ENCODE data around the gene POLDIP3.
"Not testable (repeated sequence)": the region's sequence is repeated elsewhere in the genome, so short reads cannot be mapped to it uniquely, and the experiment has no call there.

POLDIP3 gene

DNA sequence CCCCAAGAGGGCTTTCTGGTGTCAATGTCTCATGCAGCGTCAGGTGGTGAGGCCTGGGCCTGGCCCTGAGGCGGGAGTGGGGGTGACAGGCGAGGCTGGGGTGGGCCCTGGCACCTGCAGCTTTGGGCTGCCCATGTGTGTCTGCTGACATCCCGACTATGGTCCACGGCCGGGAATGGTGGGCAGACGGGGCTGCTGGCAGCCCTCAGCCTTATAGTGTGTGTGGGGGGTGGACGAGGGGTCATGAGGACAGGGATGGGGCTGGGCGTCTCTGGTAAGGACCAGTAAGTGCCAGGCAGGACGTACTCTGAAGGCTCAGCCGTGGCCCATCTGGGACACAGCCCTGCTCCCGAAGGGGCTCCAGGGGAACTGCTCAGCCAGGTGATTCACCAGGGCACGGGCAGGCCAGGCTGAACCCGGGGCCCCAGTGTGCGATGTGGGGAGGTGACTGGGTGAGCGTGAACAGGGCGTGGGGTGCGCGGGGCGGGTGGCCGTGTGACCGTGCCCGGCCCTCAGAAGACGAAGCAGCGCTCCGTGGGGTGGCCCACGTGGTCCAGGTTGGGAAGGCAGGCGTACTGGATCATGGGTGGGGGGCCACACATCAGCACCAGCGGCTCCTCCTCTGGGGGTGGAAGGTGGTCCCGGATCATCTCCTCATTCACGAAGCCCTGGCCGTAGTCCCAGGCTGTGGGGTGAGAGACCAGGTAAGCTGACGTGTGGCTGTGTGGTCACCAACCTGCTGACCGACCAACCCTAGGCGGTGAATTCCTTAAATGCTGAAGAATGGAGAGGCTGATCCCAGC, 4.8 kb upstream of the POLDIP3 start:
- Histone ChIP-seq H3K4me3 (ENCODE audit: insufficient read depth, low read depth, low read length) (no peak overlapping the region), H3K36me3 (ENCODE audit: control insufficient read depth, insufficient read depth, low read length) (peaks cover 4% of the 10 kb centered on the region), H3K27me3 (ENCODE audit: control insufficient read depth, insufficient read depth, low read length, poor library complexity, severe bottlenecking) (no peaks in the 10 kb centered on the region), H3K27ac (ENCODE audit: insufficient read depth, low read depth, low read length, poor library complexity, severe bottlenecking) (no peak overlapping the region), H3K9me3 (ENCODE audit: control insufficient read depth, low read length) (no peaks in the 10 kb centered on the region), H3K4me1 (ENCODE audit: control insufficient read depth, insufficient read depth, low read length) (peaks cover 8% of the 10 kb centered on the region)
- WGBS, 2 experiments, result 96 to 97% methylated on average over 35 of the region's 35 CpGs

DNA sequence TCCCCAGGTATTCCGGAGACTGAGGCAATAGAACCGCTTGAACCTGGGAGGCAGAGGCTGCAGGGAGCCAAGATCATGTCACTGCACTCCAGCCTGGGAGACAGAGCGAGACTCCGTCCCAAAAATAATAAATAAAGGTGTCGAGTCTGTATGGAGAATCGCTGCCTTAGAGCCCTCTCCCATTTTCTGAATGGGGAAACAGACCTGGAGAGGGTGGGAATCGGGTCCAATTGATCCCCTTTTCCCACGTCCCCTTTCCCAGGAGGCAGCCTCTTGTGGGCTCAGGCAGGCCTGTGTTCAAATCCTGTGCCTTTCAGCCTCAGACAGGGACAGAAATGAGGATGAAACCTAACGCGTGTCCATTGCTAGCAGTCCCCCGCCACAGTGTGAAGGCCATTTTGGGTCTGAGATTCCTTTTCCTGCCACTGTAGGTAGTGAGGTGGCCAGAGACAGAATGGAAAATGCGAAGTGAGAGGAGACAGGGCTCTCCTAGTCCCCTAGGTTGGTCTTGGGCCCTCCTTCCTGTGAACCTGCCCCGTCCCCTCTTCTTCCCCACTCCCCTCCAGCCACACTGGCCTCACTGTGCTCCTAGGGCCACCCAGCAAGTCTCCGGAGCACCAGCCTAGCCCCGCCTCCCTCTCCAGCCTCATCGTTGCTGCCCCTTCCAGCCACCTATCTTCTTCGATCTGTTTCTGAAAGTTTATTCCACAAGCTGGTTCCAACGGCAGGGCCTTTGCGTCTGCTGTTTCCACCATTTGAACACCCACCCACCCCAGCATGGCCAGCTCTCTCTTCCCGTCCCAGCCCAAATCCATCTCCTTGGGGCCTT, 2.7 kb upstream of the POLDIP3 start:
- Histone ChIP-seq H3K27ac (ENCODE audit: insufficient read depth, low read depth, low read length, poor library complexity, severe bottlenecking) (no peak overlapping the region), H3K4me1 (ENCODE audit: control insufficient read depth, insufficient read depth, low read length) (peaks cover 8% of the 10 kb centered on the region), H3K4me3 (ENCODE audit: insufficient read depth, low read depth, low read length) (no peak overlapping the region), H3K9me3 (ENCODE audit: control insufficient read depth, low read length) (no peaks in the 10 kb centered on the region), H3K27me3 (ENCODE audit: control insufficient read depth, insufficient read depth, low read length, poor library complexity, severe bottlenecking) (no peaks in the 10 kb centered on the region), H3K36me3 (ENCODE audit: control insufficient read depth, insufficient read depth, low read length) (no peaks in the 10 kb centered on the region)
- WGBS, 2 experiments, result 80 to 81% methylated on average over 20 of the region's 20 CpGs

DNA sequence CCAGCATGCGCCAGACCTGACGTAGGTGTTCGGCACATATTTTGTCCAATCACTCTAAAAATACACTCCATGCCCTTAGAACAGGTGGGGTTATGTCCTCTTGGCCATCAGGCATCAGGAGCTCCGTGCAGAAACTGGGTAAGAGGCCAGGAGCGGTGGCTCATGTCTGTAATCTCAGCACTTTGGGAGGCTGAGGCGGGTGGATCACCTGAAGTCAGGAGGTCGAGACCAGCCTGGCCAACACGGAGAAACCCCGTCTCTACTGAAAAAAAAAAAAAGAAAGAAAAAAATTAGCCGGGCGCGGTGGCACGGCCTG, 1.1 kb upstream of the POLDIP3 start:
- not testable (repeated sequence) for H3K4me1 ChIP-seq (ENCODE audit: control insufficient read depth, insufficient read depth, low read length); H3K4me3 ChIP-seq (ENCODE audit: insufficient read depth, low read depth, low read length); H3K36me3 ChIP-seq (ENCODE audit: control insufficient read depth, insufficient read depth, low read length); H3K9me3 ChIP-seq (ENCODE audit: control insufficient read depth, low read length); H3K27me3 ChIP-seq (ENCODE audit: control insufficient read depth, insufficient read depth, low read length, poor library complexity, severe bottlenecking)
- peak overlapping the region; percentile 100 for H3K27ac ChIP-seq (ENCODE audit: insufficient read depth, low read depth, low read length, poor library complexity, severe bottlenecking)
- WGBS, 2 experiments, result 76 to 77% methylated on average over 13 of the region's 13 CpGs

DNA sequence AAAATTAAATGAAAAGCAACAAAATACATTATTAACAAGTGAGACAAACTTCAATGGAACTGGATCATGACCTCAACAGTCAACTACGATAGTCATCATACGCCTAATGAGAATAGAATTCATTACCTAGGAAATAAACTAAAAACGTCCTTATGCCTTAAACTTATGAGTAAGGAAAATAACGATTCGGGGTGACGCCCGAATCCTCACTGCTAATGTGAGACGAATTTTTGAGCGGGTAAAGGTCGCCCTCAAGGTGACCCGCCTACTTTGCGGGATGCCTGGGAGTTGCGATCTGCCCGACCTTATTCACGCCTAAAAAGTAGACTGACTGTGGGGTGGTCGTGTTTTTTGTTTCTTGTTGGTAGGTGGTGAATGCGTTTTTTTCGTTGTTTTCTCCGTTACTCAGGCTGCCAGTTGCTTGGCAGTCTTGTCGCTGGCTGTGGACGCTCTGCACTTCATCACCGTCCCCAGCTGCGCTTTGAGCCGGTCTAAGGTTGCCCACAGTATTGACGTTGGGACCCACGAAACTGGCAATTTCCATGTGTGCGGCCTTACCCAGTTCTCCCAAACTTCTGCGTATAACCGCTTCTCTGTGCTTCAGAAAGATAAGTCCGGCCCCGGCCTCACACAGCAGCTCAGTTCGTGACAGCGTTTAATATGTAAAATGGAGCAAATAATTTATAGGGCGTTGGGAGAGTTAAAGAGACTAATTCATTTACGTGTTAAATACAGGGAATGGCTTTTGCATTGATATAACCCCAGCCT, 593 bp upstream of the POLDIP3 start:
- Histone ChIP-seq H3K27me3 (ENCODE audit: control insufficient read depth, insufficient read depth, low read length, poor library complexity, severe bottlenecking) (no peaks in the 10 kb centered on the region), H3K4me3 (ENCODE audit: insufficient read depth, low read depth, low read length) (peak overlapping the region; percentile 82), H3K27ac (ENCODE audit: insufficient read depth, low read depth, low read length, poor library complexity, severe bottlenecking) (peak overlapping the region; percentile 100), H3K9me3 (ENCODE audit: control insufficient read depth, low read length) (no peaks in the 10 kb centered on the region), H3K36me3 (ENCODE audit: control insufficient read depth, insufficient read depth, low read length) (no peaks in the 10 kb centered on the region), H3K4me1 (ENCODE audit: control insufficient read depth, insufficient read depth, low read length) (peaks cover 8% of the 10 kb centered on the region)
- WGBS, 2 experiments, result 6 to 8% methylated on average over 35 of the region's 35 CpGs

DNA sequence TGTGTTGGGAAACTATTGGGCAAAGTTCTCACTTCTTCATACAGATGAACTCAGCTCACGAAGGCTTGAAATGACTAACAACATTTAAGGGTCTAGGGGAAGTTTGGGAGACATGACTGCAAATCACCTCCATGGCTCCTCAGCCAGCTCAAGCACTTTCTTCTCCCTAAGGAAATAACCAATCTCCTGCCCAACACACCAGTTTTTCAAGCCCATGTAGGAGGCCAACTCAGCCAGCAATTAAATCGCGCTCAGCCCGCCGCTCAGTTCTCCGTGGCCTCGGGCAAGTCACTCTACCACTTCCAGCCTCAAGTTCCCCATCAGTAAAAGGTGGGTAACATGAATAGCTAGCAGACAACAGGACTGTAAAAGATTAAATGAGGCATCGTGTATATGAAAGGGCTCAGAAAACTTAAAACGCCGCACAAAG, 796 bp downstream of the POLDIP3 start:
- no peaks in the 10 kb centered on the region for H3K9me3 ChIP-seq (ENCODE audit: control insufficient read depth, low read length)
- H3K27me3 ChIP-seq (ENCODE audit: control insufficient read depth, insufficient read depth, low read length, poor library complexity, severe bottlenecking), result no peaks in the 10 kb centered on the region
- H3K4me3 ChIP-seq (ENCODE audit: insufficient read depth, low read depth, low read length), result peak overlapping the region; percentile 82
- H3K36me3 ChIP-seq (ENCODE audit: control insufficient read depth, insufficient read depth, low read length), result no peaks in the 10 kb centered on the region
- WGBS, 2 experiments, result 2 to 6% methylated on average over 10 of the region's 10 CpGs
- peaks cover 15% of the 10 kb centered on the region for H3K4me1 ChIP-seq (ENCODE audit: control insufficient read depth, insufficient read depth, low read length)
- peak overlapping the region; percentile 100 for H3K27ac ChIP-seq (ENCODE audit: insufficient read depth, low read depth, low read length, poor library complexity, severe bottlenecking)

DNA sequence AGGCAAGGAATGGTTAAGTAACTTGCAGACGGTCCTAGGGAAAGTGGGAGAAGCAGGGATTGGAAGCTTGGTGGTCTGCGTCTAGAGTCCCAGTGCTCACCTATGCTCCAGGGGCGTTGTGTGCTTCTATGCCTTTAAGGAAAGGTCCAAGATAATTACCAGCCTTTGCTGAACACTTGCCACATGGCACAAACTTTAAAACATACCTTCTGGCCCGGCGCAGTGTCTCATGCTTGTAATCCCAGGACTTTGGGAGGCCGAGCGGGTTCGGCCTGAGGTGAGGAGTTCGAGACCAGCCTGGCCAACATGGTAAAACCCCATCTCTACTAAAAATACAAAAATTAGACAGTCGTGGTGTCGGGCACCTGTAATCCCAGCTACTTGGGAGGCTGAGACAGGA, 2.3 kb downstream of the POLDIP3 start:
- Histone ChIP-seq H3K36me3 (ENCODE audit: control insufficient read depth, insufficient read depth, low read length) (no peaks in the 10 kb centered on the region), H3K9me3 (ENCODE audit: control insufficient read depth, low read length) (no peaks in the 10 kb centered on the region), H3K4me3 (ENCODE audit: insufficient read depth, low read depth, low read length) (no peak overlapping the region), H3K4me1 (ENCODE audit: control insufficient read depth, insufficient read depth, low read length) (peaks cover 15% of the 10 kb centered on the region), H3K27ac (ENCODE audit: insufficient read depth, low read depth, low read length, poor library complexity, severe bottlenecking) (no peak overlapping the region), H3K27me3 (ENCODE audit: control insufficient read depth, insufficient read depth, low read length, poor library complexity, severe bottlenecking) (no peaks in the 10 kb centered on the region)
- WGBS, 2 experiments, result 89 to 95% methylated on average over 11 of the region's 11 CpGs

DNA sequence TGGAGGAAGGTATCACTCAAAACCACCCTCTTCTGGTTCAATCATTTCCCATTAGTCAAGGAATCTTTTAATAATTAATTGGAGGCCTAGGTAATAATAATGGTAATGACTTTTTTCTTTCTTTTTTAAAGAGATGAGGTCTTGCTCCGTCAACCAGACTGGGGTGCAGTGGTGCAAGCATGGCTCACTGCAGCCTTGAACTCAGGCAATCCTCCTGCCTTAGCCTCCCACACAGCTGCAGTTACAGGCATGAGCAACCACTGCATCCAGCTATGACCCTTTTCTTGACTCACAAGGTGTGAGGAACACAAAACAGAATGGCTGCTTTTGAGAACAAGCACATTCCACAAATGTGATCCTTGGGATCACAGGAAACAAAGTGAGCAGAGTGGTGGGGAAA, 3.6 kb downstream of the POLDIP3 start:
- no peaks in the 10 kb centered on the region for H3K9me3 ChIP-seq (ENCODE audit: control insufficient read depth, low read length)

DNA sequence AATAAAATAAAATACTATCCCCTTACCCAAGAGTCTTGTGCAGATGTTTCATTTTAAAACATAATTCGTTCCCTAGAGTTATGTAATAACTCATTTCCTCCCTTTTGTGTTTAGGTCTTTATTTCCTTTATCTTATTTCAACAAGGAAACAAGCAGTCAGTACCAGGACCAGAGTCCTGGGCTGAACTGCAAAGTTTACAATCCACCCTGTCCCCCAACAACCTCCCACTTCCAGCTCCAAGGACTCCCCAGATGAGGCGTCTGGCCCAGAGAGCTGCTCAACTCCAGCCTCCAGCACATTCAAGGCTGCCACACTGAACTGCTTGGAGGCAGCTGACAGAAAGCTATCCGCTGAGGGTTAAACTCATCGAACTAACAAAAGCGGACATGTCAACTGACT, 4.5 kb downstream of the POLDIP3 start:
- Histone ChIP-seq H3K9me3 (ENCODE audit: control insufficient read depth, low read length) (no peaks in the 10 kb centered on the region), H3K4me3 (ENCODE audit: insufficient read depth, low read depth, low read length) (no peak overlapping the region), H3K36me3 (ENCODE audit: control insufficient read depth, insufficient read depth, low read length) (no peaks in the 10 kb centered on the region), H3K4me1 (ENCODE audit: control insufficient read depth, insufficient read depth, low read length) (peaks cover 7% of the 10 kb centered on the region), H3K27ac (ENCODE audit: insufficient read depth, low read depth, low read length, poor library complexity, severe bottlenecking) (no peak overlapping the region), H3K27me3 (ENCODE audit: control insufficient read depth, insufficient read depth, low read length, poor library complexity, severe bottlenecking) (no peaks in the 10 kb centered on the region)
- 92 to 93% methylated on average over 5 of the region's 5 CpGs for WGBS, 2 experiments

More for the DNA sequence above, 3.6 kb downstream of the POLDIP3 start:
- no peaks in the 10 kb centered on the region for H3K36me3 ChIP-seq (ENCODE audit: control insufficient read depth, insufficient read depth, low read length)
- H3K4me3 ChIP-seq (ENCODE audit: insufficient read depth, low read depth, low read length), result no peak overlapping the region
- 95 to 97% methylated on average over 1 of the region's 1 CpG for WGBS, 2 experiments
- H3K4me1 ChIP-seq (ENCODE audit: control insufficient read depth, insufficient read depth, low read length), result peaks cover 15% of the 10 kb centered on the region
- no peaks in the 10 kb centered on the region for H3K27me3 ChIP-seq (ENCODE audit: control insufficient read depth, insufficient read depth, low read length, poor library complexity, severe bottlenecking)
- H3K27ac ChIP-seq (ENCODE audit: insufficient read depth, low read depth, low read length, poor library complexity, severe bottlenecking), result no peak overlapping the region

DNA sequence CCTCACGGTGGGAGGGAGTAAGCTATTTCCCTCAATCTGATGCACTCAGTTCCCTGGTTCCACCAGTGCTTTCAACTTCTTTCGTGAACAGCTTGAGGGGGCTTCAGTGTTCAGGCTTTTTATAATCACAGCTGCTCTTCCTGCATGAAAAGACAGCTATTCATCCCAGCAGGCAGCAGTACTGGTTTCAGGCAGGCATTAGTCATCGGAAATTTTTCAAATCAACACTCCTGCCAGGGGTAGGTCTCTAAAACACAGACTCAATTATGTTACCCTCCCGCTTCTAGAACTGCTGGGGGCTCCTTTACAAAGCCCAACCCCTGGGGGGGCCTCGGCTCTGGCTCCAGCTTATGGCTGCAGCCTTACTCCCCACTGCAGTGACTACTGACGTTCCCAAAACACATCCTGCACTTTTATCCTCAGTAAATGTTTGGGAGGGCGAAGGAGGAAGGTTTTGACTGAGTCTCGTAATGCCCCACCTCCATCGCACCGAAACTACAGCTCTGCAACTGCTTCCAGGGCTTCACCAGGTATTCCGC, 5.8 kb downstream of the POLDIP3 start:
- peaks cover 7% of the 10 kb centered on the region for H3K4me1 ChIP-seq (ENCODE audit: control insufficient read depth, insufficient read depth, low read length)
- H3K9me3 ChIP-seq (ENCODE audit: control insufficient read depth, low read length), result no peaks in the 10 kb centered on the region
- no peaks in the 10 kb centered on the region for H3K36me3 ChIP-seq (ENCODE audit: control insufficient read depth, insufficient read depth, low read length)
- H3K4me3 ChIP-seq (ENCODE audit: insufficient read depth, low read depth, low read length), result no peak overlapping the region
- H3K27me3 ChIP-seq (ENCODE audit: control insufficient read depth, insufficient read depth, low read length, poor library complexity, severe bottlenecking), result no peaks in the 10 kb centered on the region
- 32 to 34% methylated on average over 11 of the region's 11 CpGs for WGBS, 2 experiments
- H3K27ac ChIP-seq (ENCODE audit: insufficient read depth, low read depth, low read length, poor library complexity, severe bottlenecking), result peak overlapping the region; percentile 51
